GM12891 (cell line): ENCODE measurements around the gene LARP4B.

ENCODE experiments used
- DNase-seq: peaks from one replicate; pipeline ENCODE4 v3.0.0; 2011; ENCODE audit warnings: low spot score; ENCODE audit not compliant: insufficient read length
- FAIRE-seq: peaks from 2 replicates; lab custom pipeline; 2011; peaks lifted over from hg19 to GRCh38; lab: Jason Lieb, UNC
- PAX5 ChIP-seq: IDR thresholded peaks from 2 replicates; pipeline ENCODE4 v1.6.1; 2011; ENCODE audit warnings: low read length, moderate library complexity, mild to moderate bottlenecking; ENCODE audit not compliant: insufficient read depth, severe bottlenecking
- POLR2A ChIP-seq: IDR thresholded peaks from 2 replicates; pipeline ENCODE4 v1.6.1; 2011; ENCODE audit warnings: low read depth, low read length, control low read depth
- POLR2AphosphoS5 ChIP-seq: IDR thresholded peaks from 2 replicates; pipeline ENCODE4 v1.6.1; 2011; ENCODE audit warnings: low read depth, low read length, control low read depth
- POU2F2 ChIP-seq: IDR thresholded peaks from 2 replicates; pipeline ENCODE4 v1.6.1; 2011; ENCODE audit warnings: low read depth, mild to moderate bottlenecking, control low read depth, low read length, moderate library complexity
- SPI1 ChIP-seq: IDR thresholded peaks from 2 replicates; pipeline ENCODE4 v1.6.1; 2011; ENCODE audit warnings: low read depth, low read length, control low read depth
- TAF1 ChIP-seq: IDR thresholded peaks from 2 replicates; pipeline ENCODE4 v1.6.1; 2011; ENCODE audit warnings: low read depth, low read length, control low read depth

The LARP4B gene

DNA sequence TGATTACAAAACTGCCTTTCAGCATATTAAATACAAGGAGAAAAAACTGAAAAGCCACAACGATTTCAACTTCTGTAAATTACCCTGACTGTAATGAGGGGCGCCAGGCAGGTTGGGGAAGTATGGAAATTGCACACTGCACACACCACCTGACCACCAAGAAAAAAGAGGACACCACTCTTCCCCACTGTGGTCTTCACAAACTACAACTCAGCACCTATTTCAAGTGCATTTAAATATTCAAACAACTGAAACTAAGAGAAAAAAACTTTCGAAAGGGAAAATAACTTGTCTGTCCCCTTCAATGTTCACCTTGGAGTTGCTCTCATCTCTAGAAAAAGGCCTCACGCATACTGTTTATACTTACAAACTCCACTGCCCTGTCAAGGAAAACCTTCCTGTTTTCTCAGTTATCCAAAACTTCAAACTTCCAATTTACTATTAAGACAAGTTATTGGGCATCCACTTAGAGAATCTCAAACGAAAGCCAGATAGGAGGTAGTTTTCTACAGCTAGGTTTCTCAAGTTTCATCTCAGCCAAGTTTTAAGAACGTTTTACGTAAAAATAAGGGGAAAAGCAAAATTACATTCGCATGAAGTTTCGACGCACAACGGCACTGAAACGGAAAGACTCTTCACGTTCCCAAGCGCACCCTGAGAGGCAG is 1.4 kb downstream of the LARP4B start:
- TF ChIP-seq POLR2AphosphoS5, result no peak
- TF ChIP-seq SPI1, result no peak
- TF ChIP-seq PAX5, result no peak
- peak; percentile 16; the same call in 1 of the 2 replicates for TF ChIP-seq POLR2A
- peak; percentile 59; the same call in 1 of the 2 replicates for TF ChIP-seq POU2F2
- no peak for TF ChIP-seq TAF1
- DNase-seq (no peak), FAIRE-seq (peak; percentile 81)

DNA sequence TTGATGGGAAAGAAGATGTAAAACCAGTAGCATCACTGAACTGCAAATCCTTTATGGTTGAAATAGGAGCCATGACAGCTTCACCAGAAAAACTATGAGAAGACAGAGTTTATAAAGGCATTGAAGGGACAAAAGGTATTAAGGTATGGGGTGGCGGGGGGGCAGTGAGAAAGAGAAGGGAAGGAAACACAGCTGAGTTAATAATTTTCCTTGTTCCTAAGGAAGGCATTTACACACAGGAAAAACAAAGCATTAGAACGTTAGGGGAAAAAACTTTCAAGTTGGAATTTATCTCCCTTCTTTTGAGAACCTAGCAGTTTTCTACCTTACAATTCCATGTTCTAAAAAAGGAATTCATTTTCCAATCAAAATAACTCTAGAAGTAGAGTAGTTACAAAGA is 4.4 kb downstream of the LARP4B start:
- DNase-seq, result no peak
- no peak for FAIRE-seq
- no peak for TF ChIP-seq POLR2AphosphoS5
- TF ChIP-seq PAX5, result no peak
- TF ChIP-seq TAF1, result no peak
- TF ChIP-seq POLR2A, result no peak
- TF ChIP-seq SPI1, result no peak

DNA sequence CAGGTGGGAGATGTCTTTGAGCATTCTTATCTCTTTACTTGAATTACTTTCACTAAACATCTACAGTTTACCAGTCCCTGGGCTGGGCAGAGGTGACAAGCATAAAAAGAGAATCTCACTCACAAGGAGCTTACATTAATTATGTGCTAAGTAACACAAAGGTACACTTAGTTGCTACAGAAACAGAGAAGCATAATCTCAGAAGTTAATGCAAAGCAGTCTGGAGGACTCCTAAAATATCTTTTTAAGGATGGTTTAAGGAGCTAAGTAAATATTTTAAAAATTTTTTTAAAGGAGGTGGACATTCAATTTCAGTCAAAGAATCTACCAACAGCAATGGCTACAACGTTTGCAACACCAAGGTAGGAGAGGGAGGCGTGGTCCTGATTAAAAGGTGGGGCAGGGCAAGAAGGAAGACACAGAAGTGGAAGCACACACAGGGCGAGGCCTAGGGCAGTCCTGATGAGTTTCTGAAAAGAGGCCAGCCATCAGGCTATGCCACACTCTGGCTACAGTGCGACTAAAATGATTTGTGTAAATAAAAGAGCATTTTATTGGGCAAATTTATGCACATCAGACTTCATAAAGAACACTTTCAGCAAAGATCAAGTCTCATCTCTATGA is 5.3 kb downstream of the LARP4B start:
- no peak for TF ChIP-seq SPI1
- no peak for TF ChIP-seq POLR2AphosphoS5
- no peak for TF ChIP-seq POLR2A
- TF ChIP-seq TAF1, result no peak
- TF ChIP-seq POU2F2, result no peak
- TF ChIP-seq PAX5, result no peak
- FAIRE-seq, result no peak
- no peak for DNase-seq

DNA sequence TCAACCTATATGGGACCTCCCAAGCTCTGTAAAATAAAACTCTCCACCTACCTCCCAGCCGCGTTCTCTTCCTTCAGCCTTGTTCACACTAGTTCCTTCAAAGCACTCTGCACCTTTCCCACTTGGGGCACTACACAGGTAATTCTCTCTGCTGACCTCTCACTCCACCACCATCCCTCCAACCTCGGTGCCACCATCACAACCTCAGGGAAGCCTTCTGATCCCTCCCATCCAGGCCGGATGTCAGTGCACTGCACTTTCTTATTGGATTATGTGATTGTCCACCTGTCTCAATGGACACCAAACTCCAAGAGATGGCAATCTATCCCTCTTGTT is 7.0 kb downstream of the LARP4B start:
- no peak for DNase-seq
- FAIRE-seq, result no peak
- no peak for TF ChIP-seq TAF1
- 0 out of 2 replicates have a peak, but pooled peaks have one; percentile 25 for TF ChIP-seq POLR2AphosphoS5

DNA sequence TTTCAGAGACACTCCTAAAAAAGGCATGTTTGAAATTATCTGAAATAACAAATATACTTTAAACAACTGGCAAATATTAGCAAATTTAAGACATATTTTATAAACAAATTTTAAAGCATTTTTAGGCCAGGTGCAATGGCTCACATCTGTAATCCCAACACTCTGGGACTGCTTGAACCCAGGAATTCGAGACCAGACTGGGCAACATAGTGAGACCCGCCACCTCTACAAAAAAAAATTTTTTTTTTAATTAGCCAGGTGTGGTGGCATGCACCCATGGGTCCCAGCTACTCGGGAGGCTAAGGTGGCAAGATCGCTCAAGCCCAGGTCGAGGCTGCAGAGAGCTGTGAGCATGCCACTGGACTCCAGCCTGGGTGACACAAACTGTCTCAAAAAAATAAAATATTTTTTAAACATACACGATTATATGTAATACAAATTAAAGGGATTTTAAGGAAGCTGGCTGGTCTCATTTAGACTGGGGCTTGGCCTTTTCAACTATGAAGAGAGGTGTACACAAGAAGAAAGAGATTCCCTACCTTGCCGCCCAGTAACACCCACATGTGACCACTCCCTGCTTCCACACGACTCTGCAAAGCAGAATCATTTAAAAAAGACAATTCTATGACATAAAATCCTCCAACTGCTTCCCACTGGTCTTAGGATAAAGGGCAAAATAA is 7.5 kb downstream of the LARP4B start:
- no peak for TF ChIP-seq SPI1
- no peak for TF ChIP-seq POU2F2
- no peak for TF ChIP-seq POLR2A
- TF ChIP-seq TAF1, result no peak
- FAIRE-seq (no peak), DNase-seq (no peak)

DNA sequence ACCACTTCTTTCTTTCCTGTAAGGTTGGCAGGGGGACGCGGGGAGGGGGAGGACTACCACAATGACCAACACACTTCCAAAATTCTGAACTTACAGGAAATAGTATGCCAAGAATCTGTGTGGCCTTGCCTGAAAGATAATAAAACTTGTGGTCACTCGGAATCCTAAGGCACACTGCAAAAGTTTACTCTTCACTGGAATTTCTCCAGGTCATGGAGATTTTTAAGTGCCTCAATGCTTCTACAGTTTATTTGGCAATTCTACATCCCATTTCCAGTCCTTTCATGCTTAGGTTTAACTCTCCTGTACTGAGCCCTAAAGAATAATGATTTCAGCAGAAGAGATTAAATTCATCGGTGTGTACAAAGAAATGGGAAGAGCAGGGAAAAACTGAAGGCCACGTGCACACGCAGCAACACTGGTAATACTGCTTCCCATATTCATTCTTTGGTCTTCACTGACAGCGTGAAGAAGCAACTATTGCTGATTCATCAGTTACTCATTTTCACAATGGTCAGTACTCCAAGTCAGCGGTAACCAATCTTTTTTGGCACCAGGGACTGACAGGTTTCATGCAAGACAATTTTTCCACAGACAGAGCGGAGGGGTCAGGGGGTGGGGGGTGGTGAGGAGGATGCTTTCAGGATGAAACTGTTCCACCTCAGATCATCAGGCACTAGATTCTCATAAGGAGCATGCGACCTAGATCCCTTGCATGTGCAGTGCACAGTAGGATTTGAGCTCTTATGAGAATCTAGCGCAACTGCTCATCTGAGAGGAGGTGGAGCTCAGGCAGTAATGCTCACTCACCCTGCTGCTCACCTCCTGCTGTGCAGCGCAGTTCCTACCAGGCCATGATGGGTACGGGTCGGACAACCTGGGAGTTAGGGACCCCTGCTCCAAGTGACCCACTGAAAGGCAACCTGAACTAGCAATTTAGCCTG is 9.8 kb downstream of the LARP4B start:
- no peak for DNase-seq
- TF ChIP-seq POU2F2 (no peak), SPI1 (no peak), POLR2AphosphoS5 (peak; percentile 31; the same call in 1 of the 2 replicates), POLR2A (0 out of 2 replicates have a peak, but pooled peaks have one; percentile 25), PAX5 (no peak), TAF1 (no peak)
- no peak for FAIRE-seq

DNA sequence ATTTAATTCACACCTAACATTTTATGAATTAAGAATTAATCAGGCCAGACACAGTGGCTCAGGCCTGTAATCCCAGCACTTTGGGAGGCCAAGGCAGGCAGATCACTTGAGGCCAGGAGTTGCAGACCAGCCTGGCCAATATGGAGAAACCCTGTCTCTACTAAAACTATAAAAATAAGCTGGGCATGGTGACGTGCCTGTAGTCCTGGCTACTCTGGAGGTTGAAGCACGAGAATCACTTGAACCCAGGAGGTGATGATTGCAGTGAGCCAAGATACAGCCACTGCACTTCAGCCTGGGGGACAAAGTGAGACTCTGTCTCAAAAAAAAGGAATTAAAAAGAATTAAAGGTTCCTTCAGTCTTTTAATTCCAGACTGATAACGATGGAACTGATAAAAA is 11.1 kb downstream of the LARP4B start:
- DNase-seq, result no peak
- TF ChIP-seq SPI1 (no peak), TAF1 (no peak), POU2F2 (no peak), POLR2A (no peak)
- FAIRE-seq, result no peak

DNA sequence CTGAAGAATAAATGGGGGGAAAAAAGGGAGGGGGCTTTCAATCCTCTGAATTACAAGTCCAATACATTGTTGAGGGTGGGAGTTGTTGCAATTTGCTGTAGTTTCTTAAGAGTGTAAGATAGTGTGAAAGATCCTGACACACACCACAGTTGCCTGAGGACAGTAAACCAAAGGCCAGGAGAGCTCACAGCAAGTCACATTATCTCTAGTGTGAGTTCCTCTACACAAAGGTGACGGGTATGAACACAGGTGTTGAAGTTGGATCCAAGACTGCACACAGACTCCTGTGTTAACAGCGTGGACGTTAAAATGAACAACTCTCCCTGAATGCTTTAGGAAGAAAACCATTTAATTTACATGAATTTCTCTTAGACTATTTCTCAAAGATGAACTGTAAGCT is 12.0 kb downstream of the LARP4B start:
- FAIRE-seq (no peak), DNase-seq (no peak)
- TF ChIP-seq POLR2A, result no peak
- TF ChIP-seq POLR2AphosphoS5, result no peak
- TF ChIP-seq SPI1, result no peak
- no peak for TF ChIP-seq TAF1
- no peak for TF ChIP-seq PAX5
- no peak for TF ChIP-seq POU2F2

DNA sequence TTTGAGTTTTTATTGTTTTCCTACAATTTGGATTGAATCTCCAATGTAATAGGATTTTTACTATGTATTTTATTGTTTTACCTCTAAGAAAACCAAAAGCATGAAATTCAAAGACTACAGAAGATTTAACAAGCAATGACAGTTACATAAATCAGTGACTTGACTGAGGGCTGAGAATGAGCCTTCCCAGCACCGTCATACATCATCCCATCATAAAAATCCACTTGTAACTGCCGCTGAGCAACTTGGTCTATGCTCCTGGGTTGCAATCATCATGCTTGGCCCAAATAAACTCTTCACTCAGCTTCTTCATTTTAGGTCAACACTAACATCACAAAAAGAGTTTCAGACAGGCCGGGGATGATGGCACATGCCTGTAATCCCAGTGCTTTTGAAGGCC is 13.5 kb downstream of the LARP4B start:
- FAIRE-seq (no peak), DNase-seq (no peak)
- TF ChIP-seq POLR2AphosphoS5, result no peak
- no peak for TF ChIP-seq POU2F2
- TF ChIP-seq PAX5, result no peak
- no peak for TF ChIP-seq SPI1
- no peak for TF ChIP-seq POLR2A
- TF ChIP-seq TAF1, result no peak
